H9 (cell line): ENCODE data around the gene GPR156. TPM values are rescaled to one million over a fixed set of nuclear protein-coding genes. Genes with fewer than 3 reads are reported as not detected.

Experiments used
- DNase-seq: peaks from one replicate; pipeline ENCODE4 v3.0.0-alpha.2; 2017
- H2AFZ ChIP-seq: one replicate; pipeline ENCODE4 v1.6.1; 2013; ENCODE audit warnings: mild to moderate bottlenecking, low read length, control low read depth, moderate library complexity
- H2AK5ac ChIP-seq: 2 replicates; pipeline ENCODE4 v1.6.1; 2013; ENCODE audit warnings: low read length, control low read depth, mixed read lengths; ENCODE audit not compliant: insufficient read length
- H2BK120ac ChIP-seq: one replicate; pipeline ENCODE4 v1.6.1; 2013; ENCODE audit warnings: low read depth, mild to moderate bottlenecking, low read length, control low read depth, inconsistent platforms; ENCODE audit not compliant: poor library complexity, severe bottlenecking
- H2BK12ac ChIP-seq: 2 replicates; pipeline ENCODE4 v1.6.1; 2013; ENCODE audit warnings: low read length, control low read depth, mixed read lengths, low read depth; ENCODE audit not compliant: insufficient read length
- H2BK15ac ChIP-seq: 2 replicates; pipeline ENCODE4 v1.6.1; 2013; ENCODE audit warnings: low read depth, low read length, control low read depth
- H2BK20ac ChIP-seq: one replicate; pipeline ENCODE4 v1.6.1; 2013; ENCODE audit warnings: low read depth, mild to moderate bottlenecking, low read length, control low read depth, inconsistent platforms; ENCODE audit not compliant: poor library complexity, severe bottlenecking
- H2BK5ac ChIP-seq: 2 replicates; pipeline ENCODE4 v1.6.1; 2013; ENCODE audit warnings: low read length, control low read depth, mixed read lengths; ENCODE audit not compliant: insufficient read length
- H3K14ac ChIP-seq: 2 replicates; pipeline ENCODE4 v1.6.1; 2013; ENCODE audit warnings: low read length, control low read depth; ENCODE audit not compliant: insufficient read depth
- H3K18ac ChIP-seq: 2 replicates; pipeline ENCODE4 v1.6.1; 2013; ENCODE audit warnings: low read depth, mild to moderate bottlenecking, mixed read lengths, low read length, control low read depth; ENCODE audit not compliant: insufficient read length
- H3K23ac ChIP-seq: 2 replicates; pipeline ENCODE4 v1.6.1; 2013; ENCODE audit warnings: low read length, control low read depth, mixed read lengths, low read depth; ENCODE audit not compliant: insufficient read length
- H3K23me2 ChIP-seq: 2 replicates; pipeline ENCODE4 v1.6.1; 2013; ENCODE audit warnings: low read depth, mild to moderate bottlenecking, mixed read lengths, low read length, control low read depth; ENCODE audit not compliant: insufficient read length, poor library complexity, severe bottlenecking
- H3K27ac ChIP-seq: 2 replicates; pipeline ENCODE4 v1.5.1; 2013; ENCODE audit warnings: low read length, control low read depth, mixed read lengths, low read depth; ENCODE audit not compliant: insufficient read length
- H3K27me3 ChIP-seq: 2 replicates; pipeline ENCODE4 v1.6.1; 2013; ENCODE audit warnings: low read length, control low read depth, inconsistent platforms; ENCODE audit not compliant: insufficient read depth
- H3K4ac ChIP-seq: 2 replicates; pipeline ENCODE4 v1.6.1; 2013; ENCODE audit warnings: low read depth, mild to moderate bottlenecking, control low read depth, inconsistent platforms, low read length, moderate library complexity
- H3K4me1 ChIP-seq: 2 replicates; pipeline ENCODE4 v1.6.1; 2013; ENCODE audit warnings: low read length, control low read depth, inconsistent platforms; ENCODE audit not compliant: insufficient read depth
- H3K4me2 ChIP-seq: 2 replicates; pipeline ENCODE4 v1.6.1; 2013; ENCODE audit warnings: low read length, control low read depth, mixed read lengths; ENCODE audit not compliant: insufficient read length, insufficient read depth
- H3K56ac ChIP-seq: 2 replicates; pipeline ENCODE4 v1.6.1; 2013; ENCODE audit warnings: low read depth, mild to moderate bottlenecking, mixed read lengths, low read length, control low read depth; ENCODE audit not compliant: insufficient read length
- H3K79me1 ChIP-seq: 2 replicates; pipeline ENCODE4 v1.6.1; 2013; ENCODE audit warnings: low read depth, mild to moderate bottlenecking, moderate library complexity, low read length, control low read depth, inconsistent platforms; ENCODE audit not compliant: insufficient read depth, poor library complexity, severe bottlenecking
- H3K79me2 ChIP-seq: 2 replicates; pipeline ENCODE4 v1.6.1; 2013; ENCODE audit warnings: low read length, control low read depth, inconsistent platforms; ENCODE audit not compliant: insufficient read depth
- H3K9ac ChIP-seq: 2 replicates; pipeline ENCODE4 v1.6.1; 2013; ENCODE audit warnings: low read length, control low read depth, mixed read lengths; ENCODE audit not compliant: insufficient read length; ENCODE audit errors: extremely low read depth
- H3K9me3 ChIP-seq: one replicate; pipeline ENCODE4 v1.6.1; 2013; ENCODE audit warnings: low read depth, low read length, inconsistent platforms; ENCODE audit not compliant: control insufficient read depth
- H3T11ph ChIP-seq: one replicate; pipeline ENCODE4 v1.6.1; 2013; ENCODE audit warnings: mild to moderate bottlenecking, low read length, control low read depth, inconsistent platforms
- H4K20me1 ChIP-seq: one replicate; pipeline ENCODE4 v1.6.1; 2013; ENCODE audit not compliant: control insufficient read depth, insufficient read length, insufficient read depth
- H4K5ac ChIP-seq: 2 replicates; pipeline ENCODE4 v1.6.1; 2013; ENCODE audit warnings: low read depth, mild to moderate bottlenecking, mixed read lengths, low read length, control low read depth; ENCODE audit not compliant: insufficient read length
- H4K8ac ChIP-seq: replicated peaks from 2 replicates; pipeline ENCODE4 v1.6.1; 2013; ENCODE audit warnings: low read length, control low read depth, mixed read lengths, low read depth; ENCODE audit not compliant: insufficient read length
- H4K91ac ChIP-seq: 2 replicates; pipeline ENCODE4 v1.6.1; 2013; ENCODE audit warnings: low read depth, mild to moderate bottlenecking, moderate library complexity, mixed read lengths, low read length, control low read depth; ENCODE audit not compliant: insufficient read length
- H3K27ac Mint-ChIP-seq, 3 experiments: 2 replicates in 2 of 3; 3 replicates in 1 of 3; pipeline ENCODE4 v1.8.0; 2020 to 2021; ENCODE audit warnings: mixed read lengths in 3 of 3, mild to moderate bottlenecking in 1 of 3, moderate library complexity in 1 of 3
- H3K27me3 Mint-ChIP-seq: 2 replicates; pipeline ENCODE4 v1.8.0; 2021; ENCODE audit warnings: low read depth, mild to moderate bottlenecking, moderate library complexity, mixed read lengths
- H3K36me3 Mint-ChIP-seq, 3 experiments: 2 replicates in 2 of 3; 3 replicates in 1 of 3; pipeline ENCODE4 v1.8.0; 2020 to 2021; ENCODE audit warnings: low read depth in 3 of 3, mixed read lengths in 3 of 3; ENCODE audit not compliant: insufficient read depth in 1 of 3
- H3K4me1 Mint-ChIP-seq, 2 experiments: 2 replicates each; pipeline ENCODE4 v1.8.0; 2020; ENCODE audit warnings: mixed read lengths in 2 of 2
- H3K4me3 Mint-ChIP-seq, 2 experiments: 2 replicates in 1 of 2; 3 replicates in 1 of 2; pipeline ENCODE4 v1.8.0; 2020 to 2021; ENCODE audit warnings: mild to moderate bottlenecking in 2 of 2, mixed read lengths in 2 of 2, moderate library complexity in 1 of 2
- H3K9me3 Mint-ChIP-seq, 2 experiments: 2 replicates in 1 of 2; 3 replicates in 1 of 2; pipeline ENCODE4 v1.8.0; 2020; ENCODE audit warnings: mild to moderate bottlenecking in 2 of 2, mixed read lengths in 2 of 2, moderate library complexity in 1 of 2
- CTCF ChIP-seq: fragments of 200-600 bp; sonication (generic); conservative IDR thresholded peaks from 3 replicates; pipeline ENCODE4 v1.8.0; 2021; ENCODE audit warnings: antibody characterized with exemption, mild to moderate bottlenecking
- WGBS: extraction: QIAGEN DNeasy Blood & Tissue Kit; methylation state at CpG from one replicate; pipeline ENCODE4 v1.1.7; 2013; ENCODE audit warnings: missing lambda C conversion rate, low lambda C conversion rate, mixed read lengths; ENCODE audit not compliant: insufficient read length; ENCODE audit errors: extremely low coverage; 5-methylcytosine and 5-hydroxymethylcytosine counted together
- total RNA-seq: library from RNA; stranded (reverse); gene quantifications from 2 replicates; pipeline ENCODE4 v1.2.1, GENCODE V29; 2021

Gene GPR156
- total RNA-seq, 1 experiment from 2014 or later = 1.8 TPM

GRCh38 chr3:120203016-120203415, 82.0 kb downstream of the GPR156 start:
- DNase-seq = no peak
- H2BK12ac ChIP-seq = no peak overlapping the region
- WGBS = no CpG with 5 or more reads among the region's 2 CpGs

More at GRCh38 chr3:120203016-120203415, 82.0 kb downstream of the GPR156 start:
- Histone ChIP-seq H3K23me2 (no peaks in the 10 kb centered on the region), H3K4me2 (no peak overlapping the region), H3K4ac (no peak overlapping the region), H3K27me3 (no peaks in the 10 kb centered on the region), H3K23ac (no peak overlapping the region), H3K4me1 (no peaks in the 10 kb centered on the region; the same call in 1 of the 2 replicates), H4K91ac (no peak overlapping the region), H2BK20ac (no peak overlapping the region), H3T11ph (no peak overlapping the region), H2BK120ac (no peak overlapping the region), H3K27ac (no peak overlapping the region), H3K14ac (no peak overlapping the region), H3K18ac (no peak overlapping the region), H3K79me2 (no peaks in the 10 kb centered on the region), H3K56ac (no peak overlapping the region), H4K8ac (no peak overlapping the region), H3K9ac (no peak overlapping the region), H4K20me1 (no peaks in the 10 kb centered on the region), H3K9me3 (no peaks in the 10 kb centered on the region), H2AFZ (no peak overlapping the region), H3K79me1 (no peaks in the 10 kb centered on the region), H4K5ac (no peak overlapping the region), H2BK5ac (no peak overlapping the region), H2BK15ac (no peak overlapping the region), H2AK5ac (no peak overlapping the region)
- H3K36me3 Mint-ChIP-seq = no peaks in the 10 kb centered on the region
- H3K4me1 Mint-ChIP-seq = peaks cover 2 to 5% of the 10 kb centered on the region in 2 experiments; a peak in 3 of 4 replicates
- TF ChIP-seq CTCF = no peak
- no peaks in the 10 kb centered on the region for H3K9me3 Mint-ChIP-seq
- no peak overlapping the region for H3K27ac Mint-ChIP-seq
- no peaks in the 10 kb centered on the region for H3K27me3 Mint-ChIP-seq
- H3K4me3 Mint-ChIP-seq = no peak overlapping the region
